ENCODE data around the gene WASHC2C. TPM values are rescaled to one million over a fixed set of nuclear protein-coding genes. Genes with fewer than 3 reads are reported as not detected.
A peak's percentile ranks its signal among the peaks of the same experiment; 100 is the strongest.
"Not testable (repeated sequence)": the region's sequence is repeated elsewhere in the genome, so short reads cannot be mapped to it uniquely, and the experiment has no call there.

The WASHC2C gene
- total RNA-seq (2014; rRNA removed; shearing (Covaris generic)): 12.8 and 13.9 TPM in 2 replicates

- DNase-seq (ENCODE audit: low spot score): peak; percentile 72
Measured at GRCh38 chr10:45726703-45727420, at the start of gene WASHC2C. Gene WASHC2C, plus strand, starts transcription at chr10:45727266. Its CDS starts 52 bp downstream, at chr10:45727318.

GRCh38 chr10:45678467-45678866, 48.6 kb upstream of the WASHC2C start:
- not testable (repeated sequence) for DNase-seq (ENCODE audit: low spot score)

GRCh38 chr10:45710200-45710796, 16.8 kb upstream of the WASHC2C start:
- DNase-seq (ENCODE audit: low spot score): not testable (repeated sequence)

GRCh38 chr10:45711223-45711622, 15.8 kb upstream of the WASHC2C start:
- DNase-seq (ENCODE audit: low spot score): not testable (repeated sequence)

GRCh38 chr10:45717053-45717452, 10.0 kb upstream of the WASHC2C start:
- not testable (repeated sequence) for DNase-seq (ENCODE audit: low spot score)

- DNase-seq (ENCODE audit: low spot score): not testable (repeated sequence)
Measured at GRCh38 chr10:45717642-45718041, 9.4 kb upstream of the WASHC2C start.

GRCh38 chr10:45721503-45721902, 5.6 kb upstream of the WASHC2C start:
- DNase-seq (ENCODE audit: low spot score): not testable (repeated sequence)

GRCh38 chr10:45723851-45724250, 3.2 kb upstream of the WASHC2C start:
- DNase-seq (ENCODE audit: low spot score): not testable (repeated sequence)

- not testable (repeated sequence) for DNase-seq (ENCODE audit: low spot score)
Measured at GRCh38 chr10:45727421-45727965, 427 bp downstream of the WASHC2C start.

GRCh38 chr10:45734449-45734848, 7.4 kb downstream of the WASHC2C start:
- DNase-seq (ENCODE audit: low spot score): not testable (repeated sequence)

GRCh38 chr10:45734867-45735266, 7.8 kb downstream of the WASHC2C start:
- DNase-seq (ENCODE audit: low spot score): peak; percentile 1

GRCh38 chr10:45741559-45741958, 14.5 kb downstream of the WASHC2C start:
- not testable (repeated sequence) for DNase-seq (ENCODE audit: low spot score)

GRCh38 chr10:45742014-45742413, 14.9 kb downstream of the WASHC2C start:
- DNase-seq (ENCODE audit: low spot score): not testable (repeated sequence)

- DNase-seq (ENCODE audit: low spot score): not testable (repeated sequence)
Measured at GRCh38 chr10:45751141-45751540, 24.1 kb downstream of the WASHC2C start.

- not testable (repeated sequence) for DNase-seq (ENCODE audit: low spot score)
Measured at GRCh38 chr10:45752210-45752609, 25.1 kb downstream of the WASHC2C start.

- not testable (repeated sequence) for DNase-seq (ENCODE audit: low spot score)
Measured at GRCh38 chr10:45753979-45754495, 27.0 kb downstream of the WASHC2C start.

GRCh38 chr10:45755083-45755482, 28.0 kb downstream of the WASHC2C start:
- DNase-seq (ENCODE audit: low spot score): not testable (repeated sequence)

GRCh38 chr10:45756065-45756464, 29.0 kb downstream of the WASHC2C start:
- DNase-seq (ENCODE audit: low spot score): not testable (repeated sequence)

GRCh38 chr10:45757661-45758396, 30.8 kb downstream of the WASHC2C start:
- DNase-seq (ENCODE audit: low spot score): not testable (repeated sequence)

GRCh38 chr10:45761622-45762021, 34.6 kb downstream of the WASHC2C start:
- not testable (repeated sequence) for DNase-seq (ENCODE audit: low spot score)

- not testable (repeated sequence) for DNase-seq (ENCODE audit: low spot score)
Measured at GRCh38 chr10:45763037-45763436, 36.0 kb downstream of the WASHC2C start.

All from HT-29 (cell line).